Large intestine (tissue), 3 donors: ENCODE results near the gene WWOX. TPM values are rescaled to one million over a fixed set of nuclear protein-coding genes. Genes with fewer than 3 reads are reported as not detected.

Source experiments
- DNase-seq, 2 donors: peaks; one replicate each; pipeline versions ENCODE4 v3.0.0 to v3.0.0-alpha.2; 2013
- H3K27ac ChIP-seq: one replicate; pipeline ENCODE4 v1.5.1; 2013; ENCODE audit warnings: low read length
- H3K27me3 ChIP-seq: 2 replicates; pipeline ENCODE4 v1.6.1; 2013; ENCODE audit warnings: low read length; ENCODE audit not compliant: control insufficient read depth, insufficient read depth
- H3K36me3 ChIP-seq: 2 replicates; pipeline ENCODE4 v1.6.1; 2013; ENCODE audit warnings: low read length; ENCODE audit not compliant: control insufficient read depth, insufficient read depth
- H3K4me1 ChIP-seq: one replicate; pipeline ENCODE4 v1.6.1; 2013; ENCODE audit warnings: low read length; ENCODE audit not compliant: control insufficient read depth, insufficient read depth
- H3K4me3 ChIP-seq: one replicate; pipeline ENCODE4 v1.5.1; 2013; ENCODE audit warnings: low read length
- H3K9me3 ChIP-seq: one replicate; pipeline ENCODE4 v1.6.1; 2013; ENCODE audit warnings: mild to moderate bottlenecking, low read depth, low read length, moderate library complexity; ENCODE audit not compliant: control insufficient read depth
- WGBS: methylation state at CpG from one replicate; pipeline ENCODE4 v1.1.5; 2013; ENCODE audit warnings: low lambda C conversion rate; ENCODE audit not compliant: insufficient coverage; 5-methylcytosine and 5-hydroxymethylcytosine counted together
- polyA plus RNA-seq: library from polyadenylated mRNA; unstranded; fragments of 120-200 nt; gene quantifications from one replicate; pipeline ENCODE4 v1.2.1, GENCODE V29; 2013

Gene WWOX
- polyA plus RNA-seq, 1 donor: 16.2 TPM

GRCh38 chr16:79088971-79089370, 989.5 kb downstream of the WWOX start:
- H3K27me3 ChIP-seq: no peaks in the 10 kb centered on the region
- H3K36me3 ChIP-seq: no peaks in the 10 kb centered on the region
- no peak overlapping the region for H3K27ac ChIP-seq
- H3K4me1 ChIP-seq: peaks cover 3% of the 10 kb centered on the region
- no peak overlapping the region for H3K4me3 ChIP-seq
- DNase-seq: no peak
- H3K9me3 ChIP-seq: no peaks in the 10 kb centered on the region
- 100% methylated on average over 1 of the region's 6 CpGs for WGBS

- no peak overlapping the region for H3K27ac ChIP-seq
- no peak overlapping the region for H3K4me3 ChIP-seq
- H3K36me3 ChIP-seq: no peaks in the 10 kb centered on the region
- no peaks in the 10 kb centered on the region for H3K9me3 ChIP-seq
- peaks cover 3% of the 10 kb centered on the region for H3K4me1 ChIP-seq
- peak; percentile 16 to 36 for DNase-seq
- WGBS: 76% methylated on average over 6 of the region's 10 CpGs
- no peaks in the 10 kb centered on the region for H3K27me3 ChIP-seq
Observed at GRCh38 chr16:79089735-79090284, 990.4 kb downstream of the WWOX start.

GRCh38 chr16:79090966-79091365, 991.5 kb downstream of the WWOX start:
- Histone ChIP-seq H3K4me3 (no peak overlapping the region), H3K4me1 (peaks cover 3% of the 10 kb centered on the region), H3K36me3 (no peaks in the 10 kb centered on the region), H3K27me3 (no peaks in the 10 kb centered on the region), H3K27ac (no peak overlapping the region), H3K9me3 (no peaks in the 10 kb centered on the region)
- no CpG with 5 or more reads among the region's 4 CpGs for WGBS
- DNase-seq: no peak

- Histone ChIP-seq H3K27ac (no peak overlapping the region), H3K4me1 (peaks cover 3% of the 10 kb centered on the region), H3K9me3 (no peaks in the 10 kb centered on the region), H3K36me3 (no peaks in the 10 kb centered on the region), H3K4me3 (no peak overlapping the region), H3K27me3 (no peaks in the 10 kb centered on the region)
- 96% methylated on average over 3 of the region's 5 CpGs for WGBS
- no peak for DNase-seq
Observed at GRCh38 chr16:79092846-79093245, 993.4 kb downstream of the WWOX start.

- no peak for DNase-seq
- Histone ChIP-seq H3K9me3 (no peaks in the 10 kb centered on the region), H3K4me3 (no peak overlapping the region), H3K27me3 (no peaks in the 10 kb centered on the region), H3K27ac (no peak overlapping the region), H3K4me1 (peaks cover 3% of the 10 kb centered on the region), H3K36me3 (no peaks in the 10 kb centered on the region)
- 100% methylated on average over 3 of the region's 10 CpGs for WGBS
Observed at GRCh38 chr16:79093554-79093967, 994.1 kb downstream of the WWOX start.

GRCh38 chr16:79096246-79096645, 996.8 kb downstream of the WWOX start:
- H3K4me3 ChIP-seq: no peak overlapping the region
- WGBS: 89% methylated on average over 5 of the region's 7 CpGs
- H3K36me3 ChIP-seq: no peaks in the 10 kb centered on the region
- H3K27me3 ChIP-seq: no peaks in the 10 kb centered on the region
- no peak for DNase-seq
- H3K27ac ChIP-seq: no peak overlapping the region
- H3K9me3 ChIP-seq: no peaks in the 10 kb centered on the region
- H3K4me1 ChIP-seq: no peaks in the 10 kb centered on the region

- no peak for DNase-seq
- no peaks in the 10 kb centered on the region for H3K4me1 ChIP-seq
- WGBS: 94% methylated on average over 3 of the region's 7 CpGs
- H3K9me3 ChIP-seq: no peaks in the 10 kb centered on the region
- no peaks in the 10 kb centered on the region for H3K36me3 ChIP-seq
- H3K4me3 ChIP-seq: no peak overlapping the region
- H3K27ac ChIP-seq: no peak overlapping the region
- H3K27me3 ChIP-seq: no peaks in the 10 kb centered on the region
Observed at GRCh38 chr16:79097166-79097565, 997.7 kb downstream of the WWOX start.

GRCh38 chr16:79097771-79098170, 998.3 kb downstream of the WWOX start:
- Histone ChIP-seq H3K4me3 (no peak overlapping the region), H3K9me3 (no peaks in the 10 kb centered on the region), H3K27me3 (no peaks in the 10 kb centered on the region), H3K36me3 (no peaks in the 10 kb centered on the region), H3K4me1 (no peaks in the 10 kb centered on the region), H3K27ac (no peak overlapping the region)
- DNase-seq: no peak
- WGBS: no CpG with 5 or more reads among the region's 7 CpGs

GRCh38 chr16:79098907-79099306, 999.5 kb downstream of the WWOX start:
- no peak for DNase-seq
- H3K36me3 ChIP-seq: no peaks in the 10 kb centered on the region
- H3K4me3 ChIP-seq: no peak overlapping the region
- H3K27me3 ChIP-seq: no peaks in the 10 kb centered on the region
- H3K27ac ChIP-seq: no peak overlapping the region
- H3K4me1 ChIP-seq: no peaks in the 10 kb centered on the region
- H3K9me3 ChIP-seq: no peaks in the 10 kb centered on the region
- no CpG with 5 or more reads among the region's 3 CpGs for WGBS

- no peaks in the 10 kb centered on the region for H3K4me1 ChIP-seq
- H3K4me3 ChIP-seq: no peak overlapping the region
- no peak overlapping the region for H3K27ac ChIP-seq
- H3K27me3 ChIP-seq: no peaks in the 10 kb centered on the region
- no peak for DNase-seq
- H3K9me3 ChIP-seq: no peaks in the 10 kb centered on the region
- H3K36me3 ChIP-seq: no peaks in the 10 kb centered on the region
- no CpG with 5 or more reads among the region's 2 CpGs for WGBS
Observed at GRCh38 chr16:79099716-79100115, 1000.3 kb downstream of the WWOX start.

- no peaks in the 10 kb centered on the region for H3K9me3 ChIP-seq
- no peaks in the 10 kb centered on the region for H3K4me1 ChIP-seq
- no peak overlapping the region for H3K27ac ChIP-seq
- no CpG with 5 or more reads among the region's 8 CpGs for WGBS
- H3K27me3 ChIP-seq: no peaks in the 10 kb centered on the region
- H3K36me3 ChIP-seq: no peaks in the 10 kb centered on the region
- no peak for DNase-seq
- H3K4me3 ChIP-seq: no peak overlapping the region
Observed at GRCh38 chr16:79100447-79100846, 1001.0 kb downstream of the WWOX start.
